ENCODE data around the gene RHEBL1. TPM values are rescaled to one million over a fixed set of nuclear protein-coding genes. Genes with fewer than 3 reads are reported as not detected.
A peak's percentile ranks its signal among the peaks of the same experiment; 100 is the strongest.

The RHEBL1 gene
- total RNA-seq, 1 donor from 2014 or later = 5.3 TPM

GRCh38 chr12:49061157-49061650 is 8.6 kb downstream of the RHEBL1 start:
- H3K9ac ChIP-seq = no peak overlapping the region
- peak overlapping the region; percentile 94 for H3K4me2 ChIP-seq
- peaks cover 36% of the 10 kb centered on the region for H4K20me1 ChIP-seq (ENCODE audit: low read depth)
- Mint-ChIP-seq H3K4me3 (peak overlapping the region; percentile 96), H3K27ac (peak overlapping the region; percentile 99), H3K36me3 (peaks cover 6% of the 10 kb centered on the region), H3K9me3 (no peaks in the 10 kb centered on the region), H3K27me3 (ENCODE audit: insufficient read depth, low read depth) (peaks cover 5% of the 10 kb centered on the region), H3K4me1 (peaks cover 38% of the 10 kb centered on the region)
- DNase-seq (ENCODE audit: low spot score) = peak; percentile 31
- peaks cover 5% of the 10 kb centered on the region for H3F3A ChIP-seq (ENCODE audit: low read depth)
- no peaks in the 10 kb centered on the region for H3K9me3 ChIP-seq (ENCODE audit: low read depth)
- no peaks in the 10 kb centered on the region for H3K27me3 ChIP-seq
- TF ChIP-seq CTCF (IDR thresholded peaks at IDR 0.05) (no peak), EZH2 (IDR thresholded peaks at IDR 0.05) (no peak), EZH2phosphoT487 (IDR thresholded peaks at IDR 0.05) (no peak)
- H3K4me3 ChIP-seq = peak overlapping the region; percentile 95
- H3K4me1 ChIP-seq = peaks cover 28% of the 10 kb centered on the region
- H3K27ac ChIP-seq = peak overlapping the region; percentile 42
- no peaks in the 10 kb centered on the region for H3K36me3 ChIP-seq
- peaks cover 44% of the 10 kb centered on the region for H3K79me2 ChIP-seq (ENCODE audit: low read depth)
- peak overlapping the region; percentile 94 for H2AFZ ChIP-seq (replicated peaks)

- Mint-ChIP-seq H3K27me3 (ENCODE audit: insufficient read depth, low read depth) (peaks cover 4% of the 10 kb centered on the region), H3K9me3 (no peaks in the 10 kb centered on the region), H3K4me1 (peaks cover 44% of the 10 kb centered on the region), H3K27ac (peak within 1 kb of the TSS; percentile 99), H3K4me3 (peak within 1 kb of the TSS; percentile 98), H3K36me3 (peaks cover 6% of the 10 kb centered on the region)
- H3K27ac ChIP-seq = peak within 1 kb of the TSS; percentile 96
- peak; percentile 98 for DNase-seq (ENCODE audit: low spot score)
- H3K9me3 ChIP-seq (ENCODE audit: low read depth) = no peaks in the 10 kb centered on the region
- H3K4me1 ChIP-seq = peaks cover 30% of the 10 kb centered on the region
- peak within 1 kb of the TSS; percentile 95 for H3K4me3 ChIP-seq
- TF ChIP-seq CTCF (IDR thresholded peaks at IDR 0.05) = peak; percentile 44
- no peak for TF ChIP-seq EZH2phosphoT487 (IDR thresholded peaks at IDR 0.05)
- TF ChIP-seq EZH2 (IDR thresholded peaks at IDR 0.05) = peak; percentile 55
- peak within 1 kb of the TSS; percentile 94 for H2AFZ ChIP-seq (replicated peaks)
- H3K27me3 ChIP-seq = no peaks in the 10 kb centered on the region
- H3K36me3 ChIP-seq = no peaks in the 10 kb centered on the region
- H3F3A ChIP-seq (ENCODE audit: low read depth) = peaks cover 5% of the 10 kb centered on the region
- peak within 1 kb of the TSS; percentile 96 for H3K9ac ChIP-seq
- peaks cover 51% of the 10 kb centered on the region for H3K79me2 ChIP-seq (ENCODE audit: low read depth)
- peak within 1 kb of the TSS; percentile 94 for H3K4me2 ChIP-seq
- H4K20me1 ChIP-seq (ENCODE audit: low read depth) = peaks cover 43% of the 10 kb centered on the region
These were observed 9.3 kb downstream of the RHEBL1 start, which contains the start of gene KMT2D for GRCh38 chr12:49060237-49061156. KMT2D (minus strand) TSS chr12:49060794; CDS start chr12:49055324, 5,470 bp downstream.

- peak overlapping the region; percentile 94 for H3K4me2 ChIP-seq
- Mint-ChIP-seq H3K36me3 (peaks cover 10% of the 10 kb centered on the region), H3K4me1 (peaks cover 49% of the 10 kb centered on the region), H3K27me3 (ENCODE audit: insufficient read depth, low read depth) (peaks cover 6% of the 10 kb centered on the region), H3K9me3 (no peaks in the 10 kb centered on the region), H3K27ac (peak overlapping the region; percentile 97), H3K4me3 (peak overlapping the region; percentile 98)
- peak; percentile 76 for DNase-seq (ENCODE audit: low spot score)
- TF ChIP-seq CTCF (IDR thresholded peaks at IDR 0.05) = no peak
- no peak for TF ChIP-seq EZH2 (IDR thresholded peaks at IDR 0.05)
- TF ChIP-seq EZH2phosphoT487 (IDR thresholded peaks at IDR 0.05) = no peak
- peaks cover 30% of the 10 kb centered on the region for H3K4me1 ChIP-seq
- H3K36me3 ChIP-seq = no peaks in the 10 kb centered on the region
- H3K79me2 ChIP-seq (ENCODE audit: low read depth) = peaks cover 60% of the 10 kb centered on the region
- peaks cover 53% of the 10 kb centered on the region for H4K20me1 ChIP-seq (ENCODE audit: low read depth)
- H3K9me3 ChIP-seq (ENCODE audit: low read depth) = no peaks in the 10 kb centered on the region
- no peak overlapping the region for H3K27ac ChIP-seq
- H3K9ac ChIP-seq = peak overlapping the region; percentile 96
- no peaks in the 10 kb centered on the region for H3K27me3 ChIP-seq
- H3K4me3 ChIP-seq = peak overlapping the region; percentile 95
- peaks cover 5% of the 10 kb centered on the region for H3F3A ChIP-seq (ENCODE audit: low read depth)
- peak overlapping the region; percentile 94 for H2AFZ ChIP-seq (replicated peaks)
These were observed 10.2 kb downstream of the RHEBL1 start for GRCh38 chr12:49059299-49060171.
